GM19351 (cell line): ENCODE data around the gene CFAP61.

Experiments used
- ATAC-seq: cut with Tn5 transposase; IDR thresholded peaks from one replicate; pipeline ENCODE4 v1.9.1; 2021; ENCODE audit warnings: mild to moderate bottlenecking, moderate library complexity; ENCODE audit not compliant: unreplicated experiment

CFAP61 gene

DNA sequence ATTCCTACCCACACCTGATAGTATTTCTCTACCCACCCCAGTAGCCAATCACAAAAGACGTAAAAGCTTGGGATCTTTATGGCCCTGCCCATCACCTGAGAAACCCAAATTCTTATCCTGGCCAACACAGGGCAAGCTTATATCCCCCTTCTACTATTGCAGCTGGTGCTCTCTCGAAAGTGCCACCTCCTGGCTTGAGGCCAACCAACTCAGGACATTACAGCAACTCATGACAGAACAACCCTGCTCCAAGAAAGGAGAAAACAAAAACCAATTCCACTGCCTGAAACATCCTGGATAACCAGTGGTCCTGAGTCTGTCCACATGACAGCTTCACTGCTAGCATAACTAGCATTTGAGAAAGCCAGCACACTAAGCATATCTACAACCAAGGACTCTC, 97.9 kb downstream of the CFAP61 start:
- no peak for ATAC-seq

DNA sequence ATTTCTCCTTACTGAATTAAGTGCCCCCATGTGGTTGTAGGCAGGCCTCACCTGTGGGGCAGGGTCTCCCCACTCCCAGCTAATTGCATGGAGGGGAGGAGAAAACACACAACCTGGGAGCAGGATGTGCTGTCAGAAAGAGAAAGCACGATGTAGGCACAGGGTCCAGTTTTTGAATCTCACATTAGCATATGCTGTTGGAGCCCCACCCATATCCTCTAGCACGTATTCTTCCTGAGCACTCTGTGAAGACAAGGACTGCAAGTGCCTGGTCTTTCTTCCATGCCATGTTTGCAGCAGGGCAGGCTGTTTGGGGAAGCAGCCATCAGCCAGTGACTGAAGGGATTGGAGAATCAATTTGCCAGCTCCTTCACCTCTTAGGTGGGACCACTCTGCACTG, 108.2 kb downstream of the CFAP61 start:
- ATAC-seq = no peak

DNA sequence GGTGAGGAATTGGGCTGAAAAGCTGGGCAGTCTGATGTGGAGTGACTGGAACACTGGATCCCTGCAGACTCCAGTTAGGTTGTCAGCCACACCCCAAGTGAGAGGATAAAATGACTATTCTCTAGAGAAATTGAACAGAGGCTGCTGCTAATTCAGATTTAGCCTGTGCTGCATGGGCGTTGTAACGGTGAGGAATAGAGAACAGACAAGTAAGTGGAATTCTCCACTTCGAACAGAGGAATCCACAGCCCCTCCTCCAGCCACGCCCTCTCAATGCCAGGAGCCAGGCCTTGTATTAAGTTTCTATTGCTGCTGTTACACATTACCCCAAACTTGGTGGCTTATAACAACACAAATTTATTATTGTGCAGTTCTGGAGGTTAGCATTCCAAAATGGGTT, 109.3 kb downstream of the CFAP61 start:
- no peak for ATAC-seq

DNA sequence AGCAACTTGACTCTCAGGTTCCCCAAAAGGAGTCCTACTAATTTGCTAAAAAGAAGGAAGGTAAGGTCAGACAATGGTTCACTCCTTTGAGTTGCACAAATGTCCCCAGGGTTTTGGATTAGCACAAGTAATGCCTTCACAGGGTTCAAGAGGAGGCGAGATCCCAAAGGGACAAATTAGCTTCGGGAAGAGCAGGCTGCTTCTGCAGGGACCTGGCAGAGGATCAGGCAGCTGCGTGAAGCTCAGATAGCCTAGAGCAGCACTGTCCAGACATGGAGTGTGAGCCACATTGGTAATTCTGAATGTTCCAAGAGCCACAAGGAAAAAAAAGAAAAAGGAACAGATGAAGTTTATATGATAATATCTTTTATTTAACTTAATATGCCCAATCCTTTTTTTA, 115.4 kb downstream of the CFAP61 start:
- no peak for ATAC-seq

DNA sequence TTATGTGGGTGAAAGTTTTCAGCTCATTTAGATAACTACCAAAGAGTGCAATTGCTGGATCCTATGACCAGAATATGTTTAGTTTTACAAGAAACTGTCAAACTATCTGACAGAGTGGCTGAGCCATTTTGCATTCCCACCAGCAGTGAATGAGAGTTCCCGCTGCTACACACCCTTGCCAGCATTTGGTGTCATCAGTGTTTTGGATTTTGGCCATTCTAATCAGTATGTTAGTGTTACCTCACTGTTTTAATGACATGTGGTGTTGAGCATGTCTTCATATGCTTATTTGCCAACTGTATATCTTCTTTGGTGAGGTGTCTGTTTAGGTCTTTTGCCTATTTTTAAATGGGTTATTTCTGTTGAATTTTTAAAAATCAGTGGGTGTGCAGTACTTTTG, 120.9 kb downstream of the CFAP61 start:
- ATAC-seq = no peak

DNA sequence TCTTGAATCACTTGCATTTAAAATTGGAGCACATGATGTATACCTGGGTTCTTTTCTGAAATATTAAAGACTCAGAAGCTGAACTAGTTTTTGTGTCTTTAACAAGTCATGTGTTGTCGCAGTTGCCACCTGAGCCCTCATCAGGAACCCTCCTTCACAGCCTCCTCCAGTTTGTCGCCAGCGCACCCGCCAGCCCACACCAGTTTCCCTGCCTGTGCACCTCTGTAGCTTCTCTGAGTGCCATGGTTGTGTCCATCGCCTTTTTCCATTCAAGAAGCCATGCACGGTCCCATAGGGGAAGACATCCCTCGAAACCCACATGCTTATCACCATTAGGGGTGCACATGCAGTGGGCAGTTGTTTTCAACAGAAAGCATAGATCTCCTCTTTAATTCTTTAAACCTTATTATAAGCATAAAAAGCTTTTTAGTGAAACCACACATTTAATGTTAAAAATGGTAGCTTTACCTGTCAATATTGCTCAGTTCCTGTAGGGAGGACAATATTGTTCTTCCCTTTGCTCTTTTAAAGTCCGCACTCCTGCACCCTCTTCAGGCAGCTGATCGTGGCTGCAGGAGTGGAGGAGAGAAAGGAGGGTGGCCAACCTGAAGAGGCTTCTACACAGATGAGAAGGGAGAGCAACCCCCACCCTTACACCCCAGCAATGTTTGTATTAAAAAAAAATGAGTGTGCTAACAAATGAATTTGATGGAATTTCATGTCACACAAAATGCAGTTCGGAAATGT, 121.9 kb downstream of the CFAP61 start:
- no peak for ATAC-seq

DNA sequence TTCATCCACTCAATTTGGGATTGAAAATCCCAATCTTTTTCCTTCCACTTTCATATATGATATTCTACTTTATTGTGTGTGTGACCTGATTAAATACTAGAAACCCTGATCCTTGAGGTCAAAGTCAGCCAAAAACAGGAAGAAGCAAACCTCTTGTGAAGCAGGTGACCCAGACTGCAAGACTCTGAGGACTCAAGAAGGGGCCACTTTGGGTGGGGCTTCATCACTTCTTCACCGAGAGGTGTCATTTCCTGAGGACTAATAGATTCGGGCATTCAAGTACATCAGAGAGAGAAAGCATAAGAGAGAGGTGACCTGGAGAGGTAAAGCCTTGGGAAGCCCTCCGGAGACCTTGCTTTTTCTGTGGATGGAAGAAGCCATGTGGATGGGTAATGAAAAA, 129.0 kb downstream of the CFAP61 start:
- ATAC-seq = no peak

DNA sequence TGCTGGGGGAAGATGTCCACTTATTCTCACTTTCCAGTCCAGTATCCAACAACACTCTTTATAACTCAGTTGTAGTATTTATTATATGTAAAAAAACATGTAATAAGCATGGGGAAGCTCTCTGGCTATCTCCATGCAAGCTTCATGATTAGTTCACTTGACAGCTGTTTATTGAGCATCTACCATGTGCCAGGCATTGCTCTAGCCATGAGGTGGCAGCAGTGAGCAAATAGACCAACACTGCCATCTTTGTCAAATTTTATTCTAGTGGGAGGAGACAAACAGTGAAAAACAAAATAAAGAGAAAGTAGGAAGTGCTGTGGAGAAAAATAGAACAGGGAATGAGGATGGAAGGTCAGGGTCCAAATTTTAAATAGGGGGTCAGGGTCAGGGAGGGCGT, 131.8 kb downstream of the CFAP61 start:
- ATAC-seq = no peak

DNA sequence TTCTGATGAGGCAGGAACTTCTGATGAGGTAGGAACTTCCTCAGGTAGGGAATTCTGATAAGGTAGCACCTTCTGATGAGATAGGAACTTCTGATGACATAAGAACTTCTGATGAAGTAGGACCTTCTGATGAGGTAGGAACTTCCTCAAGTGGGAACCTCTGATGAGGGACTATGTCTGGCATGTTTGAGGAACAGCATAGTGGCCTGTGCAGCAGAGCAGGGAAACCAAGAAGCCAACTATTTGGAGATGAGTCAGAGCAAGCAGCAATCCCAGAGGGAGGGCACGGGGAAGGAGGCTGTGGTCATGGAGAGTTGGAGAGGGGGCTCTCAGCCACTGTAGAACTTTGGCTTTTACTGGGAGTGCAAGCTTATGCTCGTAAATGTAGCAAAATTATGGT, 132.4 kb downstream of the CFAP61 start:
- ATAC-seq = no peak

DNA sequence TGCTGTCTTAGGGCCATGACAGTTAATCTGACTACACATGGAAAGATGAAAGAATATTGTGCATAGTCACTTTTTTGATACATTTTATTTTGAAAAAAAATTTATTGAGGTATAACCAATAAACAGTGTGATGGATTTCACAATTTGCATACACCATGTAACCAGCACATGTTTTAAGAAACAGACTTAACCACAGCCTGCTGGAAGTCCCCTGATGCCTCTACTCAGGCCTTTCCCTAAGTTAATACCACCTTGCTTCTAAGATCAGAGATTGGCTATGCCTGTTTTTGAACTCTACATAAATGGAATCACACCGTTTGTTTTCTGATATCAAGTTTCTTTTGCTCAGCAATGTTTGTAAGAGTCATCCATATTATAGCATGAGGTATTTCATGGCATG, 136.3 kb downstream of the CFAP61 start:
- peak; percentile 79 for ATAC-seq

DNA sequence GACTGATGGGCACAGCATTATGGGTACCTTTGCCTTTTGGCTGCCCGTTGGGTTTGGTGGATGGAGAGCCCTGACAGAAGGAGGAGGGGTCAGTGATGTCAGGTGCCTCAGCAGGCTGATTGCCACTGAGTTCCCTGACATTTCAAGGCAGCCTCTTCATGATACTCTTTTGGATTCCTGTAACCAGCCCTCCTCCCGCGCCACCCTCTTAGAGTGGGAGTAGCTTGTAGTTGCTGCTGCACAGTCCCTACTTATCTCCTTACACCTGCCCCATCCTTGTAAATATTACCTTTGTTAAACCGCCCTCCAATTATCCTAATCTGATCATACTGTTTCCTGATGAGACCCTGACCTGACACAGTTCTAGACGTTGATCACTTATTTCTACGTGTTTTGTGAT, 140.0 kb downstream of the CFAP61 start:
- no peak for ATAC-seq

DNA sequence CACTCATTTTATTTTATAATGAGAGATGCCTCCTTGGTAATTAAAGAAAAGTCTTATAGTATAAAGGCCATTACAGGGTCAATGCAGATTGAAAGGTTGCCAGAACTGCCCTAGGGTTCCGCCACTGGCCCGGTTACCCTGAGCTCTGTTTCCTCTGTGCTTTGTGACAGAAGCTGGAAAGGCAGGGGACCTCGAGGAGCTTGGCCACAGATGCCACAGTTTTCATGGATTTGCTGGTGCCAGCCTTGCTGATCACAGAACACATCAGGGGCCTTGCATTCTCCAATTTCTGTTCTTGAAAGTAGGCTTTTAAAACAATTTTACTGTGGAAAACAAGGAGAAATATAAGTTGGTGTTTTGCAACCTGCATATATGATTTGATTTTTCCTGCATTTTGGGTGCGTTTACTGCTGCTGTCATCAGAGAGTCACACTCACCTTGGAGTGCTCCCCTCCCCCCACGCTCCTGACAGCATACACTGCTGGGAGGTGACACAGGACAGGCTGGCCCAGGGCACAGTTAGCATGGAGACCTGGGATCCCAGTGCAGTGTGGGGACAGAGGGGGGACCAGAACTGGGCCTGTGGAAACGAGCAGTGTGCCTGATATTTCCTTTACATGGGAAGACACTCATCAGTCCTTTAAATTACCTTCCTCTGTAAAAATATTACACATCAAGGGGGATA, 142.8 kb downstream of the CFAP61 start:
- ATAC-seq = no peak

DNA sequence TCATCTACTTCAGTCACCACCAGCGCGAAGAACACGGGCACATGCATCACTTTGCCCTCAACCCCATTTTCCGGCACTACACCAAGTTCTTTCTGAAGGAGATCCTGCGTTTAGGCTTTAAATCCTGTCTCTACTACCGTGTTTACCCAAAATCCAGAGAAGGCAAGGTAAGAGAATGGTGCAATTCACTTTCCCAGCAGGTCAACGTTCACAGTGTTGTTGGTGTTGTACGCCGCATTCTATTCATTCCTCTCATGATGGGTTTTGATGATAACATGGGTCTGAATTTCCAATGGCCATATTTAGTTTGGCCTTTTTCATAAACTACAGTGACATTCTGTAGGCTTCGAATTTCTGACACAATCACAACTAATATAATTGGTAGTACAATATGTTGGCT, 144.3 kb downstream of the CFAP61 start:
- no peak for ATAC-seq

DNA sequence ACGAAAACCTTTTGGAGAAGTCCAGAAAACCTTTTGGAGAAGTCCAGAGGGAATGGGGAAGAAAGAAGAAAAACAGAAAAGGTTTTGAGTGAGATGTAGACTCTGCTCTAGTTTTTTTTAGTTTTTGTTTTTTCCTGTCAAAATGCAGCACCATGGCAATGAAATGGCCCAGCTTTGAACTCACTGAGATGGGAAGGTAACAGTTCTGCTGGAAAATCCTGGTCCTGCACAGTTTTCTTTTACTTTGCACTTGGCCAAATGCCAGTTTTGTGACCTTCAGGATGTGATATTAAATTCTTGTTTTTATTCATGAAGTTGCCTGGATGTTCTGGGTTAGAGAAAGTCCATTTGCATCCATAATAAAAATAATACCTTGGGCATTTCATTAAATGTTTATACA, 145.7 kb downstream of the CFAP61 start:
- no peak for ATAC-seq

DNA sequence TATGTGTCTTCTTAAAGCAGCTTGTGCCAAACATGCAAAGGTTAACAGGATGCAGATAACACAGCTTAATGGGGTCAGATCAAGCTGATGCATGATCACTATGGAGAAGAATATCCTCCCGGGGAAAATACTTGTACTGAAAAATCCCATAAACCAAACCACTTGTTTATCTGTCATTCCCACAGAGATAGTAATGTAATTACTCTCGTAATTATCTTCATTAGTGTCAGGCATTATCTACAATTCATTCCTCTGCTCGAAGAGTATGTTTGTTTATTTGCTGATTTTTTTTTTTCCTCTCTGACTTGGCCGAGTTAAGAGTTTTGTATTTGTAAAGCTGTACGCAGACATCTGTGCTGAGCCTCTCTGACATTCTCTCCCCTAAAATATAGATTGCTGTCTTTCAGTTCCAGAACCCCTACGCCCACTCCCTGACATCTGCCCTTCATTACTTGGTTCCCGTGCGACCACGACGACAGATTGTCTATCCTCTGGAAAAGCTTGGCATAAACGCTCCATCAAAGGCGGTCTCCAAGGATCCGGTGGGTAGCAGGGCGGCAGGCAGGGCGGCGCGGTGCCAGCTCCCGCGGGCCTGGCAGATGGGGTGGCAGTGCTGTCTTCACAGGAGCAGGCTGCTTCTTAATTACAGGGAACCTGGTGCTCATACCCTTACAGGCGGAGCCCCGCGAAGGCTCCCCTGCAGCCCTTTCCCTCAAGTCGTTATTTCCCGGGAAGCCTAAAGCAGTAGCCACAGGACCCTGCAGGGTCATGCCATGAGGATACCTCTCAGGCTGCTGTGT, 147.2 kb downstream of the CFAP61 start:
- no peak for ATAC-seq

DNA sequence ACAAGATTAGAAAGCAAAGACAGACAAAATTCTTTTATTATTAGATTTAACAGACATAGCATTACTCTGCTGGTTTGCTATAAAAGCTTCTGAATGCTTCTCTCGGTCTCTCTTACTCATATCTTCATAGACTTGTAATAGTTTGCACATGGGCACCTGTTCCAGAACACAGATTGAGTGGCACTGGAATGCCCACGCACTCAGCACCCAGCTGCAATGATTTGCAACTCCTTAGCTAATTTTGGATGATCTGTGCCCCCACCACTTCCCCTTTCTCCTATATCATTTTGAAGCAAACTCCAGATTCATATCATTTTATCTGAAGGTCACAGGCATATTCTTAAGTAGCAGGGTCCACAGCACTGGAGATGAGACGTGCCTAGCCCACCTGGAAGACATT, 148.8 kb downstream of the CFAP61 start:
- ATAC-seq = no peak

DNA sequence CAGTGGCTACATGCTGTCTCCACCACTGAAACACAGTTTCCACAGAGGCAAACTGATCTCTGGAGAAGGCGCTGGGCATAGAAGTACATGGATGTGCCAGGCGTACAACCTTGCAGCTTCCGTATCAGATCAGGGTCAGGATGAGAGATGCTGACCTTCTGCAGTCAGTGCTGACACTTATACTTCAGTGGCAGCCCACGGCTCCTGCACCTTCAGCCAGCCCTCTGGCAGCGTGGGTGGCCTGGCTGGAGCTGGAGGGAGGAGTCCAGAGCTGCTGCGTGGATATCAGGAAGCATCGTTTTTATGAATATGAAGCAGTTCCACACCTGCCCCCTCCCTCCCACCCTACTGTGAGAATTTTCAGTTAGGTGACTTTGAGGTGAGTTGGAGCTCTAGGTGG, 149.3 kb downstream of the CFAP61 start:
- no peak for ATAC-seq

DNA sequence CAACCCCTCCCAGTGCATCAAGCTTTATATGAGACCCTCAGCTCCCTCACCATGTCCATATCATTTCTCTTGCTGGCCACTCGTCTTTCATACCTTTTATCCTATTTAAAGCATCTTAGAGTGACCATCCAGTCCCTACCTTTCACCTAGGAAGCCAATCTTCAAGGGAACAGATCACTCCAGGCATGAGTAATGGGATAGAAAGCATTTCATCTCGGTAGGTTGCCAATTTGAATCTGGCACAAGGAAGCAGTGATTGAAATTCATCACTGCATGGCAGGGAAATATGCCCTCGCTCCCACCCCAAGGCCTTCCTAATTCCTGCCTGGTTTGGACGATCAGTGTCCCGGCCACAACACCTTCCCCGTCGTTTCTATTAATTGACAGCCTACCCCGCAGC, 150.4 kb downstream of the CFAP61 start:
- no peak for ATAC-seq

DNA sequence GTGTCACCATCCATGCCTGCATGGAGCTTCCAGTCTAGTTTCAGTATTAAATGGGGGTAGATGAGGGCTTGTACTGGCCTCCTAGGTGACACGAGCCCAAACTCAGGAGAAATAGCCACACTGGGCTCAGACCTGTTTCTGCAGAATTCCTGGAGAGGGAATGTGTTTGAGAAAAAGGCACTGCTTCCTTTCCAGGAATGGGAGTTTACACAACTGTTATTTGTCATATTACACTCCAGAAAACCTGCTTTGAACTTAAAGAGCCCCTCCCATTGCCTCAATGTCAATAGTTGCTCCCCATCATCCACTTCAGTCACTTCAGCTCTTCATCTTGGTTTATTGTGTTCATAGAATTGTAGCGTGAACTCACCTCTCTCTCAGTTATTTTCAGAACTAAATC, 151.5 kb downstream of the CFAP61 start:
- no peak for ATAC-seq

DNA sequence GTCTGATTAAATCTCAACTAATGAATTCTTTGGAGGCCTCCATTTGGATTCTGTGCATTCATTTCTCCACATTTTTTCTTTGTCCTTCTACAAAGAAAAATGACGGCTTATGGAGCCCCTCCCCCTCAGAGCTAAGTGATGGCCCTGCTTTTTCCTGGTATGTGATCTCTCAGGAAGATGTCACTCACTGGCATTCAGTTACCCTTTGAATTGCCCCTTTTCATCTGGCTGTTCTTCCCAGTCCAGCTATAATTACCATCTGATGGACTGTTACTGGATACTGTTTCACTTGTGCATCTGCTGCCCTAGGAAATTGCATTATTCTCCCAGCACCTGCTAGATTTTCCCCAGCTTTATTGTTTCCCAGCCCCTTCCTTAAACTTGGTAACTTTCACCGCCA, 151.9 kb downstream of the CFAP61 start:
- no peak for ATAC-seq

DNA sequence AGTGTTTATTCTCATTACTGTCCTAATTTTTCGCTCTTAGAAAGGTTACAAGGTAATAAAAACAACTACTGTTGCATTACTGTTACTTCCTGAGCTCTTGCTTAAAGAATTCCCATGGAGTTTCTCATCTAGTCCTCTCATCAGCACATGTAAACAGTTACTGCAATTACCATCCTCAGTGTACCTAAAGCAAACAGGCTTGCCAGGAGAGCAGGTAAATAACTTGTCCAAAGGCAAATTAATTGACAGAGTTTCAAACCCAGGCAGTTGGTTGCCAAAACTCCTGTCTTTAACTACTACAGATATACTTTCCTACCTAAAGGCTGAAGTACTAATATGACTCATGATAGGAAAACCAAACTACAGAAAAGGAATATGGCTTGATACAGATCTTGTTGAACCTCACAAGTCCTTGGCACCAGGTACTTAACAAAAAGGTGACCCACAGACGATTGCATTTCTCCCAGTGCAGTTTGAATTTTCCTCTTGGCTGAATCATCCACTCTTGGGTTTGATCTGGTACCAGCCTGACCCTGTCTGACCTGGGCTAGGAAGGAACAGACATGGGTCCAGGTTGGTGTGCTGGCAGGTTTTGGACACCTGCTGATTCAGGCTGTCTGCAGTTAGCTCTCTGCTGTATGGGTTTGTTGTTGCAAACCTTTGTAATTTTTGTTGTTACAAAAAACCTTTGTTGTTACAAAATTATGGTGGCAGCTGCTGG, 153.0 kb downstream of the CFAP61 start:
- ATAC-seq = no peak
